Lower leg skin (tissue), 3 donors: ENCODE results near the gene MYO3A.

Experiments
- CTCF ChIP-seq, 3 donors: fragments of 450-650 bp; IDR thresholded peaks; one replicate each; pipeline ENCODE4 v1.5.1; 2016; ENCODE audit warnings: antibody characterized with exemption in 3 of 3, mild to moderate bottlenecking in 3 of 3, moderate library complexity in 2 of 3
- POLR2A ChIP-seq, 2 donors: fragments of 450-650 bp; IDR thresholded peaks; one replicate each; pipeline ENCODE4 v1.6.1; 2016 to 2017; ENCODE audit warnings: antibody characterized with exemption in 2 of 2, mild to moderate bottlenecking in 1 of 2, moderate library complexity in 1 of 2

GRCh38 chr10:26064106-26064505 is 130.1 kb downstream of the MYO3A start:
- TF ChIP-seq CTCF (IDR thresholded peaks at IDR 0.05) (no peak), POLR2A (IDR thresholded peaks at IDR 0.05) (no peak)
